PFSK-1 (cell line): ENCODE data around the gene ERCC5.

Experiments
- FOXP2 ChIP-seq: optimal IDR thresholded peaks from 2 replicates; pipeline ENCODE3; 2011; ENCODE audit warnings: borderline replicate concordance, control low read depth, inconsistent platforms; ENCODE audit not compliant: insufficient read depth; ENCODE audit errors: extremely low read length, extremely low read depth
- POLR2AphosphoS5 ChIP-seq: IDR thresholded peaks from 2 replicates; pipeline ENCODE4 v1.6.1; 2012; ENCODE audit warnings: low read depth, mild to moderate bottlenecking, control low read depth, low read length, moderate library complexity
- SIN3A ChIP-seq: IDR thresholded peaks from 2 replicates; pipeline ENCODE4 v1.6.1; 2012; ENCODE audit warnings: mild to moderate bottlenecking, low read length, moderate library complexity, borderline replicate concordance; ENCODE audit not compliant: insufficient read depth
- TAF1 ChIP-seq: IDR thresholded peaks from 2 replicates; pipeline ENCODE4 v1.6.1; 2012; ENCODE audit warnings: low read length, control low read depth, borderline replicate concordance; ENCODE audit not compliant: insufficient read depth
- TF ChIP-seq, protein P1 (sequence below), 2 experiments: IDR thresholded peaks; 2 replicates each; pipeline versions ENCODE4 v1.6.1 to v1.8.0; 2011 to 2012; ENCODE audit warnings: low read depth in 2 of 2, low read length in 2 of 2, control low read depth in 1 of 2, inconsistent platforms in 1 of 2, mild to moderate bottlenecking in 1 of 2, moderate library complexity in 1 of 2; ENCODE audit not compliant: insufficient read depth in 1 of 2

DNA sequence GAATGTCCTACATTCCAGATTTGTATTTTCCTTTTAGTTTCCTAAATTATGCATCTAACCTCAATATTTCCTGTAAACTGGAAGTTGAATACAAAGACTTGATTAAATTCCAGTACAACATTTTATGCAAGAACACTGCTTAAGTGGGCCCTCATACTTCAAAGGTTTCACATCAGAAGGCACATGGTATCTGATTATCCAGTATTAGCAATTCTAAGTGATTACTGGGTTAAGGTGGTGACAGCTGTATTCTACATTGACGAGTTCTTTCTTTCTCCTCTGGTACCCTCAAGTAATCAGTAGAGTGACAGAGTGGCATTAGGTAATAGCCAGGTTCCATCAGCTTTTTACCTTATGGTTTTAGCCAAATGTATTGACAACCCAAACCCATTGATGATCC lies 28.6 kb upstream of the ERCC5 start:
- TF ChIP-seq POLR2AphosphoS5 = no peak
- TF ChIP-seq SIN3A = no peak
- no peak for TF ChIP-seq TAF1
- TF ChIP-seq, protein P1, sequence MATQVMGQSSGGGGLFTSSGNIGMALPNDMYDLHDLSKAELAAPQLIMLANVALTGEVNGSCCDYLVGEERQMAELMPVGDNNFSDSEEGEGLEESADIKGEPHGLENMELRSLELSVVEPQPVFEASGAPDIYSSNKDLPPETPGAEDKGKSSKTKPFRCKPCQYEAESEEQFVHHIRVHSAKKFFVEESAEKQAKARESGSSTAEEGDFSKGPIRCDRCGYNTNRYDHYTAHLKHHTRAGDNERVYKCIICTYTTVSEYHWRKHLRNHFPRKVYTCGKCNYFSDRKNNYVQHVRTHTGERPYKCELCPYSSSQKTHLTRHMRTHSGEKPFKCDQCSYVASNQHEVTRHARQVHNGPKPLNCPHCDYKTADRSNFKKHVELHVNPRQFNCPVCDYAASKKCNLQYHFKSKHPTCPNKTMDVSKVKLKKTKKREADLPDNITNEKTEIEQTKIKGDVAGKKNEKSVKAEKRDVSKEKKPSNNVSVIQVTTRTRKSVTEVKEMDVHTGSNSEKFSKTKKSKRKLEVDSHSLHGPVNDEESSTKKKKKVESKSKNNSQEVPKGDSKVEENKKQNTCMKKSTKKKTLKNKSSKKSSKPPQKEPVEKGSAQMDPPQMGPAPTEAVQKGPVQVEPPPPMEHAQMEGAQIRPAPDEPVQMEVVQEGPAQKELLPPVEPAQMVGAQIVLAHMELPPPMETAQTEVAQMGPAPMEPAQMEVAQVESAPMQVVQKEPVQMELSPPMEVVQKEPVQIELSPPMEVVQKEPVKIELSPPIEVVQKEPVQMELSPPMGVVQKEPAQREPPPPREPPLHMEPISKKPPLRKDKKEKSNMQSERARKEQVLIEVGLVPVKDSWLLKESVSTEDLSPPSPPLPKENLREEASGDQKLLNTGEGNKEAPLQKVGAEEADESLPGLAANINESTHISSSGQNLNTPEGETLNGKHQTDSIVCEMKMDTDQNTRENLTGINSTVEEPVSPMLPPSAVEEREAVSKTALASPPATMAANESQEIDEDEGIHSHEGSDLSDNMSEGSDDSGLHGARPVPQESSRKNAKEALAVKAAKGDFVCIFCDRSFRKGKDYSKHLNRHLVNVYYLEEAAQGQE (IDR thresholded peaks at IDR 0.05; ENCODE audit: insufficient read depth in 1 of 2, low read depth in 2 of 2, low read length in 2 of 2) = no peak
- no peak for TF ChIP-seq FOXP2
